ENCODE measurements around the gene BMI1.
"Not testable (repeated sequence)": the region's sequence is repeated elsewhere in the genome, so short reads cannot be mapped to it uniquely, and the experiment has no call there.

BMI1 gene

DNA sequence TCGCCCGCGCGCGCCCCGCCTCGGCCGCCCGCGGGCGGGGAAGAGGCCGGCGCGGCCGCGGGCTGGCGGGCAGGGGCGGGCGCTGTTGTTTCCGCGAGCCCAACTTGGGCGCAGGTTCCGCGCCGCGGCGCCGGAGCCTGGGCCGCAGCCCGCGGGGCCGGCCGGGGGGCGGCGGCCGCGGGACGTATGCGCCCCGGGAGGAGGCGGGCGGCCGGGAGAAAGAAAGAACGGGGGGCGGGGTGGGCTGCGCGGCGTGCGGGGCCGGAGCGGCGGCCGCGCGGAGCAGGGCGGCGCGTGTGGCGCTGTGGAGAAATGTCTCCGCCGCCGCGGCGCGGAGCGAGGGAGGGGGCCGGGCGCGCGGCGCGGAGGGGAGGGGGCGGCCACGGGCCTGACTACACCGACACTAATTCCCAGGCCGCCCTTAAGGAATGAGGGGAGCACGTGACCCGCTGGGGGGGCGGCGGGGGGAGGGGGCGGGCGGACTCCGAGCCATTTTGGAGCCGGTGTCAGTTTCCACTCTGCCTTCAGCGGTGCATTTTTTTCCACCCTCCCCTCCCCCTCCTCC, at the start of gene BMI1:
Gene BMI1, plus strand, starts transcription at position 509 of the 565 bp plus-strand sequence. CDS start 5,351 bp downstream, outside the sequence.
- DNase-seq = peak; percentile 73

DNA sequence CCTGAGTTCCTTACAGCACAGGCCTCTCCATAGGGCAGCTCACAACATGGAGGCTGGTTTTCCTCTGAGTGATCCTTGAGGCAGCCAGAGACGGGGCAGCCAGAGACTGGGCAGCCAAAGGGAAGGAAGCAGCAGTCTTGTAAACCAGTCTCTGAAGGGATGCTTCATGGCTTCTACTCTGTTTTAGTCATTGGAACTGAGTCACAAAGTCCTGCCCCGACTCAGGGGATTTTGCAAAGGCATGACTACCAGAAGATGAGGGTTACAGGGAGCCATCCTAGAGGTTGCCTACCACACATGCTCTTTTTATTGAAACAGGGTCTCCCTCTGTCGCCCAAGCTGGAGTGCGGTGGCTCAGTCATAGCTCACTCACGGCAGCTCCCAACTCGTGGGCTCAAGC, 49.1 kb upstream of the BMI1 start:
- DNase-seq = no peak

- no peak for DNase-seq
These were observed 42.5 kb upstream of the BMI1 start for GRCh38 chr10:22278441-22278782.

- DNase-seq = no peak
These were observed 40.8 kb upstream of the BMI1 start for GRCh38 chr10:22280078-22280477.

DNA sequence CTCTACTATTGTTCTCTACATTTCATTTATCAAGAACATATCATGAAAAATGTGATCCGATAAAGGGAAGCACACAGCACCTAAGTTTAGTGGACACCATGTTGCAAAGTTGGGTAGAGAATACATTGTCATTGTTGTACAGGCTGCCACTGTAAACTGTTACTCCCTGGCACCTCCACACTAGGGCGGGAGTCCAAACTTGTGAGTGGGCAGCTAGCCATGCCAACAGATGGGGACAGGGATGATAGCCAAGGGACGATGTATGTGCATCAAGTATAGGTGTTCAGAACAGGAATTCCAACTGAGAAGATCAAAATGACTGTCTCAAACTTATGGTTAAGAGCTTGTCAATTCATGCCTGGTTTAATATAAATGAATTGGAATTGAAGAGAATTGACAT, 35.8 kb upstream of the BMI1 start:
- DNase-seq = no peak

DNA sequence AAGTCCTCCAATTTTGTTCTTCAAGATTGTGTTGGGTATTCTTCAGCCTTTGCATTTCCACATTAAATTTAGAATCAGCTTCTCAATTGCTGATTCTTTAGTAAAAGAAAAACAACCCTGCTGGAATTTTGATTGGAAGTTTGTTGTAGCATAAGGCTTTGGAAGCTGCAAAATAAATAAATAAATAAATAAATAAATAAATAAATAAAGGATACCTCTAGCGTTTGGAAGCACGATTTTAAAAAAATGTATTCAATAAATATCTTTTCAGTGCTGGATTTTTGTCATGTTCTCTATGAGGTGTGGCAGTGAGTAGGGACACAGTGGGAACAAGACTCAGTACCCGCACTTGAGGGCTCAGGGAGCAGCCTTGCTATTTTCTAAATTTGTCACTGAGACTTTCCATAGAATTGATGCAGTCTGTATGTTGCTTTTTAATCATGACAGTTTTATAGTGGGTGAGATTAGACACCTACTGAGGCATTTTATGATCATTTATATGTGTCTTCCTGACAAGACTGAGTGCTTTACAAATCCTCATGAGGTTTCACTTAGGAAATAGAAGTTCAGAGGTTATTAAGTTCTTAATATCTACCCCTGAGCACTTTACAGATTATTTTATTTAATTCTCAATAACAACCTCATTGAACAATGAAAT, 27.0 kb upstream of the BMI1 start:
- DNase-seq = no peak

GRCh38 chr10:22294694-22295093, 26.2 kb upstream of the BMI1 start:
- DNase-seq = no peak

DNA sequence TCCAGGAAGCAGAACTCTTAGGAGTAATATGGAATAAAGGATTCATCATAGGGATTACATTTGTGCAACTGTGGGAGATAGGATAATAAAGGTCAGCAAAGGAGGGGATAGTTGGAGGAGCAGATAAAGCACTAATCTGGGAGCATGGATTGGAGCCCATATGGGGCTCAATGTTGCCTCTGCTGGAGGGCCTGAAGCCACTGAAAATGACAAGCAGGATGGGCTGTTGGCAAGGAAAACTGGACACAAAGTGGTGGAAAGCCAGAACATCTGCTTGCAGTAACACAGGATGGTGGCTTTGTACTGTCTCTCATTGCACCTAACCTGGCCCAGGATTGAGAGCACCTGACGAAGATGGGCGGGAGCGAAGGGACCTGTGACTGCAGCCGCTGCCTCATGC, 19.7 kb upstream of the BMI1 start:
- DNase-seq = no peak

DNA sequence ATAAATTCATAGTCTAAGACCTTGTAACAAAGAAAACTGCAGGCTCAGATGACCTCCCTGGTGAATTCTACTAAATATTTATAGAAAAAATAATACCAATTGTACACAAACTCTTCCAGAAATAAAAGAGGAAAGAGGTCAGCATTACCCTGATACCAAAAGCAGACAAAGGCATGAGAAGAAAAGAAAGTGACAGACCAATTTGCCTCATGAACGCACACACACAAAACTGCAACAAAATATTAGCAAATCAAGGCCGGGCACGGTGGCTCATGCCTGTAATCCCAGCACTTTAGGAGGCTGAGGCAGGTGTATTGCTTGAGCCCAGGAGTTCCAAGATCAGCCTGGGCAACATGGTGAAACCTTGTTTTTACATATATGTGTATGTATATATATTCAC, 17.4 kb upstream of the BMI1 start:
- no peak for DNase-seq

DNA sequence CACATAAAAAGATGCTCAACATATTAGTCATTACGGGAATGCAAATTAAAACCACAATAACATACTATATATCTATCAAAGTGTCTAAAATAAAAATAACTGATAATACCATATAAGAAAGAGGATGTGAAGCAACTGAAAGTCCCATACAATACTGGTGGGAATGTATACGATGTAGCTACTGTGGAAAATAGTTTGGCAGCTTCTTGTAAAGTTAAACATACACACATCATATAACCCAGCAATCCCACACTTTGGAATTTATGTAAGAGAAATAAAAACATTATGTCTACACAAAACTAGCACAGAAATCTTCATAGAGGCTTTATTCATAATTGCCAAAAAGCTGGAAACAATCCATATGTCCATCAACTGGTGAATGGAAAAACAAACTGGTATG, 15.2 kb upstream of the BMI1 start:
- DNase-seq = no peak

GRCh38 chr10:22308390-22308789, 12.5 kb upstream of the BMI1 start:
- no peak for DNase-seq

- no peak for DNase-seq
These were observed 11.5 kb upstream of the BMI1 start for GRCh38 chr10:22309180-22310000.

- not testable (repeated sequence) for DNase-seq
These were observed 10.9 kb upstream of the BMI1 start for GRCh38 chr10:22310012-22310411.

DNA sequence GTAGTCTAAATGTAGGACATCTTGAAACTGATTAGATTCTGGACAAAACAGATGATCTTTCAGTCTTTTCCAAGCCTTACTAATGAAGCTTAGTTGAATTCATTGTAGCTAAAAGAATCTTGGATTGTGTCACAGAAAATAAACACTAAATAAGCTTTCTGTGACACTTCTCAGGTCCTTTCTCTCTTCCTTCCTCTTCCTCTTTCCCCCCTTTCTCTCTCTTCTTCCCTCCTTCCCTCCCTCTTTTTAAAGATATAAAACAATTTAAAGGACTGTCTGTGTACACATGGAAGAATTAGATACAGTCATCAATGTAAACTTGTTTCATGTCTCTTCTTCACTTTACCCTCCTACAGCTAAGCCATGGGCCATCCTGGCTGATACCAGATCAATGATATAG, 10.0 kb upstream of the BMI1 start:
- DNase-seq = no peak

- no peak for DNase-seq
These were observed 6.0 kb upstream of the BMI1 start for GRCh38 chr10:22314852-22315251.

DNA sequence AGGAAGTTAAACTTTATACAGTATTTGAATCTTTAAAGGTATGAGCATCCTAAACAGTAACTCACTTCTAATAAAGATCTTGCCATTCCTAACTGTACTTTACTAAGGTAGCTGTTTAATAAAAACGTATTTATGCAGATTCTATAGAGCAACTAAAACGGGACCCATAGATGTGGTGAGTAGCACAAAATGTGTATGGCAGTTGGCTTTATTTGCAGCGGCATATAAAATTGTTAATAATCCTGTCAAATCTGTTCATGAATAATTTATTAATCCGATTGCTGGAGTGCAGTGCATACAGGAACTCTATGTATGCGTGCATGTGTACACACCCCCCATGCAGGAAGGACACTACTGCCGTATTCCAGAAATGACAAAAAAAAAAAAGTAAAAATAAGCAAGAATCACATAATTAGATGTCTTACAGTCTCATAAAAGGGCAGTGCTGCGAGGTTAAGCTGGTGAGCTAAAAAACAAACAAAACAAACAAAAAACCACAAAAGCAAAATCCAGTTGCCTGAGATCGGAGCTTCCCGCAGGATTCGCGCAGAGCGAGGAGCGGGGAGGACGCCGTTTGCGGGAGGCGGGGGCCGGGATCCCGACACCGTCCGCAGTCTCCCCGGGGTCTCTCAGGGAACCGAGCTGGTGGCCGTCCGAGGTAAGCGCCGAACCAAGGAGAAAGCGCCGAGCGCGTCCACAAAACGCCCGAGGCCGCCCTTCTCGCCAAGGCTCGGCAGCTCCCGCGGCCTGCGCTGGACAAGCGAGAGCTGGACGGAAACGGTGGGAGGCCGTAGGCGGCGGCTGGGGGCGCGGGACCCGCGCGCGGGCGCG, 5.2 kb upstream of the BMI1 start:
- no peak for DNase-seq

- peak; percentile 81 for DNase-seq
These were observed 4.4 kb upstream of the BMI1 start, which contains the start of gene COMMD3 for GRCh38 chr10:22316286-22317075. Gene COMMD3, plus strand, starts transcription at chr10:22316388. Its CDS starts 30 bp downstream, at chr10:22316418.

DNA sequence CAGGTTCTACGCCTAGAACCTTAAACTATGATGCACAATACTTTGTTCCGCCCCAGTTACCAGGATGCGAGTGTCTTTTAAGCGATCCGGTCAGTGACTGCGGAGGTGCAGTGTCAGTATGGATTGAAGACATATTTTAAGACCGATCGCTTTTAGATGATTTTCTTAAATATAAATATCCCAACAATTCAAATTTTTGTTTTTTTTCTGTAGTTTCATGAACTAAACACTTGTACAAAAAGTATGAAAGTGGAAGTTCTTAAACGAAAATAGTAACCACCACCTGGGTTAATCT, 3.9 kb upstream of the BMI1 start:
- DNase-seq = no peak

DNA sequence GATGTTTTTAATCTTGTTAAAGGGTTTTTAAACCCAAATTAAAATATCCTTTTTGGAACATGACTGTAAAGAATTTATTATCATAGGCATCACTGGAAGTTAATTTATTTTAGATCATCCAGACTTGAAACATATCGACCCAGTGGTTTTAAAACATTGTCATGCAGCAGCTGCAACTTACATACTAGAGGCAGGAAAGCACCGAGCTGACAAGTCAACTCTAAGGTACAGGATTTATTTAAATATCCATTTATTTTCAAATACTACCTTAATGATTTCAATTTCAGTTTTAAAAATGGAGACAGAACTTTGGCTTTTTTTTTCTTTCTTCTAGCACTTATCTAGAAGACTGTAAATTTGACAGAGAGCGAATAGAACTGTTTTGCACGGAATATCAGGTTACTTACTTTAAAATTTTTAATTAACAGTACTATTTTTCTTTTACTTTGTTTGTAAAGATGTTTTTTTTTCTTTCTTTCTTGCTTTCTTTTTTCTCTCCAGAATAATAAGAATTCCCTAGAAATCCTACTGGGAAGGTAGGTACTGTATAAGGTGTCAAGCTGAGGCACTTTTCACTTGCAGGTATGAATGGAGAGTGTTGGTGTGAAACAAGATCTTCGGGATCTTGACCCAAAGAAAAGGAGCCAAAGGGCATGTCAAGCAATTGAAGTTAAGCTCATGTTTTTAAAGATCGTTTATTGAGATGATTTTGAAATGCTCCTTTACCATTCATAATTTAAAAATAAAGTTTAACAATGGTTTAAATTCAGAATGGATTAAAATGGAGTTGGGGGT, 2.9 kb upstream of the BMI1 start:
- DNase-seq = no peak

DNA sequence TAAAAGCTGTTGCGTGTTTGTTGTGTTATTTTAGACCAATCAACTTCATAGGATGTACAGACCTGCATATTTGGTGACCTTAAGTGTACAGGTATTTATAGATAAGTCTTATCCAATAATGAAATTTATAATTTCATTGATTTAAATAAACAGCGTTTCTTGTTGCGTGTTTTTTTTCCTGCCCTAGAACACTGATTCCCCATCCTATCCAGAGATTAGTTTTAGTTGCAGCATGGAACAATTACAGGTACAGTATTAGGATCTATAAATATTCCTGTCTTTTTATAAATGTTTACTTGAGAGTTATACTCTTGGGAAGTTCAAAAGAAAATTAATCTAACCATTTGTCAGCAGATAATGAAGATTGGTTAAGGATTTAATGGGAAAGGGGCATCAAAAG, 2.1 kb upstream of the BMI1 start:
- no peak for DNase-seq

DNA sequence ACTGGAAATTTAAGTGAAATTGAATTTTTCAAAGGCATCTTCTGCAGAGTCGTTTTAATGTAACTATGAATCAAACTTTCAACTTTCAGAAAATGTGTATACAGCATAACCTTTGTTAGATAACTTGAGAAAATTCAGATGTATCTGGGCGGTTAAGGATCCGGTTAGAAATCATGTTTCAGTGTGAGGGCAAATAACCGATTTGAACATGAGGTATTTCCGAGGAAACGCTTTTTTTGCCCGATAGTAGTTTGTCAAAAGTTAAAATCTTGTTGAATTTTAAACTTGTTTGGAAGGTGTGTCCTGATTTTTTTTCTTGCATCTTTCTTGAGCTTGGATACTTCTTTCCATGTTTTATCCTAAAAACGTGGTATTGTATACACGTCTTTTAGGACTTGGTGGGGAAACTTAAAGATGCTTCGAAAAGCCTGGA, 1.3 kb upstream of the BMI1 start:
- DNase-seq = no peak
